Panc1 (cell line): ENCODE measurements around the gene KLF15.

ENCODE experiments used
- POLR2AphosphoS5 ChIP-seq: IDR thresholded peaks from 2 replicates; pipeline ENCODE4 v1.6.1; 2012; ENCODE audit warnings: mild to moderate bottlenecking, low read depth, low read length, moderate library complexity
- REST ChIP-seq, 2 experiments: IDR thresholded peaks; 2 replicates each; pipeline ENCODE4 v1.6.1; 2011 to 2012; ENCODE audit warnings: low read depth in 2 of 2, control low read depth in 1 of 2, low read length in 1 of 2, mild to moderate bottlenecking in 1 of 2, moderate library complexity in 1 of 2; ENCODE audit not compliant: insufficient read depth in 1 of 2
- SIN3A ChIP-seq: IDR thresholded peaks from 2 replicates; pipeline ENCODE4 v1.6.1; 2012; ENCODE audit warnings: low read depth, mild to moderate bottlenecking, low read length, moderate library complexity, borderline replicate concordance; ENCODE audit not compliant: insufficient read depth
- TCF7L2 ChIP-seq: IDR thresholded peaks from 2 replicates; pipeline ENCODE4 v1.6.1; 2011; ENCODE audit warnings: mild to moderate bottlenecking, low read depth, low read length, inconsistent platforms
- TF ChIP-seq, protein P1 (sequence below): fragments of 450-650 bp; IDR thresholded peaks from 2 replicates; pipeline ENCODE4 v1.5.1; 2017; ENCODE audit warnings: mild to moderate bottlenecking

DNA sequence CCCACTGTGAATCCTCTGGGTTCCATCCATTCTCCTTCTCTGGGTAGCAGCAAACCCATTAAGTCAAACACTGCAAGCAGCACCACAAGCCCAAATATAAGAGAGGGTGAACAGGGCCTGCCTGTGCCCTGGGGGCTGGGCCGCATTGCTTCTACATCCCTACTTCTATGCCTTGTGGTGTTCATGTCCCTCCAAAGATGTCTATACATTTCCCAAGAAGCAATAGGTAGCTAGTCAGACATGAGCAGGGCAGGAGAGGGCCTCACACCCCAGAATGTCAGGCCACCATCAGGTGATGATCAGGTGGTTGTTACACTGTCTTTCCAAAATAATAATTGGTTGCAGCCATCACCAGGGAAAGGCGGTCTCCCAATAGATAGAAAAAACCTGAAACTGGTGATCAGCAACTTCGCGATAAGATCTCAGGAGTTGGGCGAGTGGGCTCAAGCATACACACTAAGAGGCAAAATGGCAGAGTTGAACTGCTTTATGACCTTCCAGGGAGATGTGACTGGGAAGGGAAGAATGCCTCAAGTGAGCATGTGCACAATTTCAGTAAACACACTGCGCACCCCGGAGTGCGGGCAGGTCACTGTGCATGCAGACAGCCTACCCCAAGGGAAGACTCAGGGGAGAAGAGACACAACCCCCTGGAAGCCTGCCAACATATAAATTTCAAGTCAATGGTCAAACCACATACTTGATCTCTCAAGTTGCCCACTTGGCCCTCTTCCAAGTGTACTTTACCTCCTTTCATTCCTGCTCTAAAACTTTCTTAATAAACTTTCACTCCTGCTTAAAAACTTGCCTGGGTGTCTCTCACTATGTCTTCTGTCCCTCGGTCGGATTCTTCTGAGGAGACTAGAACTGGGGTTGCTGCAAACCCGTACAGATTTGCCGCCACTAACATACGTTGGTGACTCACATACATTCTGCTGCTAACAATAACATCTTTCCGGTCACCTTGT lies 39.9 kb downstream of the KLF15 start:
- TF ChIP-seq SIN3A (no peak), REST (IDR thresholded peaks at IDR 0.05; ENCODE audit: insufficient read depth in 1 of 2, low read depth in 2 of 2, low read length in 1 of 2) (no peak), POLR2AphosphoS5 (no peak), TCF7L2 (no peak)
- TF ChIP-seq, protein P1, sequence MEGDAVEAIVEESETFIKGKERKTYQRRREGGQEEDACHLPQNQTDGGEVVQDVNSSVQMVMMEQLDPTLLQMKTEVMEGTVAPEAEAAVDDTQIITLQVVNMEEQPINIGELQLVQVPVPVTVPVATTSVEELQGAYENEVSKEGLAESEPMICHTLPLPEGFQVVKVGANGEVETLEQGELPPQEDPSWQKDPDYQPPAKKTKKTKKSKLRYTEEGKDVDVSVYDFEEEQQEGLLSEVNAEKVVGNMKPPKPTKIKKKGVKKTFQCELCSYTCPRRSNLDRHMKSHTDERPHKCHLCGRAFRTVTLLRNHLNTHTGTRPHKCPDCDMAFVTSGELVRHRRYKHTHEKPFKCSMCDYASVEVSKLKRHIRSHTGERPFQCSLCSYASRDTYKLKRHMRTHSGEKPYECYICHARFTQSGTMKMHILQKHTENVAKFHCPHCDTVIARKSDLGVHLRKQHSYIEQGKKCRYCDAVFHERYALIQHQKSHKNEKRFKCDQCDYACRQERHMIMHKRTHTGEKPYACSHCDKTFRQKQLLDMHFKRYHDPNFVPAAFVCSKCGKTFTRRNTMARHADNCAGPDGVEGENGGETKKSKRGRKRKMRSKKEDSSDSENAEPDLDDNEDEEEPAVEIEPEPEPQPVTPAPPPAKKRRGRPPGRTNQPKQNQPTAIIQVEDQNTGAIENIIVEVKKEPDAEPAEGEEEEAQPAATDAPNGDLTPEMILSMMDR = no peak
